Lower leg skin (tissue), 4 donors: ENCODE results near the gene ASIC3. TPM values are rescaled to one million over a fixed set of nuclear protein-coding genes. Genes with fewer than 3 reads are reported as not detected.

Experiments used
- DNase-seq, 2 donors: peaks; one replicate each; pipeline ENCODE4 v3.0.0-alpha.2; 2019; ENCODE audit warnings: low spot score in 2 of 2
- H3K4me3 ChIP-seq: fragments of 200-600 bp; sonication (generic); 2 replicates; pipeline ENCODE4 v1.5.1; 2017; ENCODE audit warnings: mild to moderate bottlenecking, low read depth; ENCODE audit not compliant: poor library complexity, severe bottlenecking
- POLR2A ChIP-seq, 2 donors: fragments of 450-650 bp; IDR thresholded peaks; one replicate each; pipeline ENCODE4 v1.6.1; 2016 to 2017; ENCODE audit warnings: antibody characterized with exemption in 2 of 2, mild to moderate bottlenecking in 1 of 2, moderate library complexity in 1 of 2
- WGBS, 2 donors: methylation state at CpG; one replicate each; pipeline ENCODE4 v1.1.5; 2018; 5-methylcytosine and 5-hydroxymethylcytosine counted together
- intact Hi-C: fragments of 100-400 bp; cut with DNase I; formaldehyde crosslinking; loops from one replicate; pipeline ENCODE4 v1.15.0; 2023; ENCODE audit warnings: low total_unique reads
- total RNA-seq, 4 donors: library from RNA; depleted of rRNA; stranded (reverse); fragments of >200 nt; gene quantifications; one replicate each; pipeline ENCODE4 v1.1.0, GENCODE V29; 2016
- TF ChIP-seq, protein P1 (sequence below), 3 donors: fragments of 450-650 bp; IDR thresholded peaks; one replicate each; pipeline ENCODE4 v1.5.1; 2016; ENCODE audit warnings: antibody characterized with exemption in 3 of 3, mild to moderate bottlenecking in 3 of 3, moderate library complexity in 2 of 3

The ASIC3 gene
- total RNA-seq, 4 donors from 2014 or later: 2.3 to 2.9 (median 2.5) TPM

DNA sequence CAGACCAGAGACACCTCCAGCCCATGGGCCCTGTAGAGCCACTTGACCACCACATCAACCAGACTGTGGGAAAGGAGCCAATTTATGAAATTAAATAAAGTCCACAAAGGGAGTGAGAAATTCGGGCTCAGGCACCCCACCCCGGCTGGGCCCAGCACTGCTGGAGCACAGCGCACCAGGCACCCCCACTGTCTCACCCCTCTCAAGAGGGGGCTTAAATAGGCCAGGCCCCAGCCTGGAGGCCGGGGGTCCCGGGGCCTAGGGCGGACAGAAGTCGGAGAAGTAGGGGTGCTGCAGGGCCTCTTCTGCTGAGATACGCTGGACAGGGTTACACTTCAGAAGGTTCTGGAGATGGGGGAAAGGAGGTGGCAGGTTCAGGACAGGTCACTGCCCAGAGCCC, 5.4 kb downstream of the ASIC3 start:
- DNase-seq: no peak
- no peak for TF ChIP-seq POLR2A (IDR thresholded peaks at IDR 0.05)
- TF ChIP-seq, protein P1, sequence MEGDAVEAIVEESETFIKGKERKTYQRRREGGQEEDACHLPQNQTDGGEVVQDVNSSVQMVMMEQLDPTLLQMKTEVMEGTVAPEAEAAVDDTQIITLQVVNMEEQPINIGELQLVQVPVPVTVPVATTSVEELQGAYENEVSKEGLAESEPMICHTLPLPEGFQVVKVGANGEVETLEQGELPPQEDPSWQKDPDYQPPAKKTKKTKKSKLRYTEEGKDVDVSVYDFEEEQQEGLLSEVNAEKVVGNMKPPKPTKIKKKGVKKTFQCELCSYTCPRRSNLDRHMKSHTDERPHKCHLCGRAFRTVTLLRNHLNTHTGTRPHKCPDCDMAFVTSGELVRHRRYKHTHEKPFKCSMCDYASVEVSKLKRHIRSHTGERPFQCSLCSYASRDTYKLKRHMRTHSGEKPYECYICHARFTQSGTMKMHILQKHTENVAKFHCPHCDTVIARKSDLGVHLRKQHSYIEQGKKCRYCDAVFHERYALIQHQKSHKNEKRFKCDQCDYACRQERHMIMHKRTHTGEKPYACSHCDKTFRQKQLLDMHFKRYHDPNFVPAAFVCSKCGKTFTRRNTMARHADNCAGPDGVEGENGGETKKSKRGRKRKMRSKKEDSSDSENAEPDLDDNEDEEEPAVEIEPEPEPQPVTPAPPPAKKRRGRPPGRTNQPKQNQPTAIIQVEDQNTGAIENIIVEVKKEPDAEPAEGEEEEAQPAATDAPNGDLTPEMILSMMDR (IDR thresholded peaks at IDR 0.05): no peak
- 91 to 93% methylated on average over 8 of the region's 8 CpGs for WGBS, 2 donors
- no peak overlapping the region for H3K4me3 ChIP-seq
- intact Hi-C loops: loop anchor here (5.0 kb wide), 1 partner anchor 1529 kb away; no protein-coding TSS in a partner anchor

DNA sequence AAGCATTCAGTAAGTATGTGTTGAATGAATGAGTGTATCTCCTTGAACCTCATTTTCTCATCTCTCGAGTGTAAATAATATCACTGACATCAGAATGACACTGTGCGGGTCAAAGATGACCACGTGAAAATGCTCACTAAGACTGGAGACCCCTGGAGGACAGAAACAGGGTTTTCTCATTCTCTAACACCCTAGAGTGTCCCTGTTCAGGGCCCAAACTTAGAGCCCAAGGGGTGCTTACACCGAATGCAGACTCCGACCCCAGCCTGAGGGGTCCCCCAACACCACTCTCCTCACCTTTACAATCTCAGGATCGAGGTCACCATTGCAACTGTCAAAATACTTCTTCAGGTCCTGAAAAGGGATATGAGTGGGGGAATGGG, 7.9 kb downstream of the ASIC3 start:
- WGBS, 2 donors: 83 to 90% methylated on average over 6 of the region's 6 CpGs
- TF ChIP-seq, protein P1 (IDR thresholded peaks at IDR 0.05): no peak
- TF ChIP-seq POLR2A (IDR thresholded peaks at IDR 0.05): no peak
- intact Hi-C loops: no loop called here
- DNase-seq: no peak
- H3K4me3 ChIP-seq: no peak overlapping the region

DNA sequence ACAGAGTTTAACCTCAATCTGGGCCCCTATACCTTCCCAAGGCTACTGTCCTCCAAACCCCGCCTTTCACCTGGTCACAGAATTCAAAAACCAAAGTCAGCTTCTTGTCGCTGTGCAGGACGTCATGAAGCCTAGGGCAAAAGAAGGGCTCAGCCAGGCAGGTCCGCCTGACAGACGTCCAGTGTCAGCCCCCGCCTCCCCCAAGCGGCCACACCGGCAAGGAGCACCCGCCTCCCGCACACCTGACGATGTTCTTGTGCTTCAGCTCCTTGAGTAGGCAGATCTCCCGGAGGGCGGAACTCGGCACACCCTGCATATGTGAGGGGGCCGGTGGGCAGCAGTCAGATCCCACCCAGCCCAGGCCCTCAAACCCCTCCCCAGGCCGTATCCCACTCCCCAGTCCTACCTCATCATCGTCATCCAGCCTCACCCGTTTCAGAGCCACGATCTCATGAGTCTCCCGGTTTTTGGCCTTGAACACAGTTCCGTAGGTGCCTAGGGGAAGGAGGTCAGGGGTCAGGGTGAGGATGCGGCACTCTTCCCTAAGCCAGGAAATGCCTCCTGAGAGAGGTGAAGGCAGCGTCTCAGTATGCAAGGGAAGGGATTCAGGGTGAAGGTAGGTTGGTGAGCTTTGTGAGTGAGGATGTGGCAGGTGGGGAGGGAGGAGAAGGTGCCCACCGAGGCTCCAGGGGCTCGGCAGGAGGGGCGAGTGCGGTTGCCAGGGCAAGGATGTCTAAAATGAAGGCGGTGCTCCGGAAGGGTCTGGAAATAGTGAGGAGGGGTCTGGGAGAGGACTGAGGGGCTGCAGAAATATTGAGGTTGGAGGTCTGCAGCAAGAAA, 8.6 kb downstream of the ASIC3 start:
- peak in 1 of 2 donors; percentile 35 for DNase-seq
- peak overlapping the region; percentile 37 for H3K4me3 ChIP-seq
- 36 to 41% methylated on average over 26 to 29 of the region's 29 CpGs for WGBS, 2 donors
- intact Hi-C loops: no loop called here
- TF ChIP-seq, protein P1 (IDR thresholded peaks at IDR 0.05): no peak
- TF ChIP-seq POLR2A (IDR thresholded peaks at IDR 0.05): no peak

DNA sequence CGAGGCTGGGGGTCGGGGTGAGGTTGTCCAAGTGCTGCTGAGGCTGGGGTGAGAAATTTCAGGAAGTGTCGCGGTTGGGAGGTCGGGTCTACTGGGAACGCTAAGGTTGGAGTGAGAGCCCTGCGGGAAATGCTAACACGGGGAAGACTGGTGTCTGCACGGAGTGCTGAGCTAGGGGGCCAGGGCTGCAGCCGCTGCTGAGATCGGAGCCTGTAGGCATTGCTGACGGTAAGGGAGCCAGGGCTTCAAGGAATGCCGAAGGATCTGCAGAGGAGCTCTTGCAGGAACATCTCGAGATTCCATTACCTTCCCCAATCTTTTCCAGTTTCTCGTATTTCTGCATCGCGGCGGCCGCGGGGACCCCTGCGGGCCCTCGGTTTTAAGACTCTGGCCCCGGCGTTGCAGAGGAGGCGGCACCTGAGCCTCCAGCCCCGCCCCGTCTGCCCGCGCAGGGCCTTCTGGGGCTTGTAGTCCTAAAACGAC, 9.2 kb downstream of the ASIC3 start, which contains the start of gene CDK5:
Gene CDK5 (minus strand): TSS at position 392 of the 483 bp plus-strand sequence. CDS start 49 bp downstream, at position 343.
- 1 to 2% methylated on average over 30 of the region's 30 CpGs for WGBS, 2 donors
- no peak for DNase-seq
- intact Hi-C loops: no loop called here
- no peak for TF ChIP-seq POLR2A (IDR thresholded peaks at IDR 0.05)
- TF ChIP-seq, protein P1 (IDR thresholded peaks at IDR 0.05): no peak
- H3K4me3 ChIP-seq: peak within 1 kb of the TSS; percentile 37

DNA sequence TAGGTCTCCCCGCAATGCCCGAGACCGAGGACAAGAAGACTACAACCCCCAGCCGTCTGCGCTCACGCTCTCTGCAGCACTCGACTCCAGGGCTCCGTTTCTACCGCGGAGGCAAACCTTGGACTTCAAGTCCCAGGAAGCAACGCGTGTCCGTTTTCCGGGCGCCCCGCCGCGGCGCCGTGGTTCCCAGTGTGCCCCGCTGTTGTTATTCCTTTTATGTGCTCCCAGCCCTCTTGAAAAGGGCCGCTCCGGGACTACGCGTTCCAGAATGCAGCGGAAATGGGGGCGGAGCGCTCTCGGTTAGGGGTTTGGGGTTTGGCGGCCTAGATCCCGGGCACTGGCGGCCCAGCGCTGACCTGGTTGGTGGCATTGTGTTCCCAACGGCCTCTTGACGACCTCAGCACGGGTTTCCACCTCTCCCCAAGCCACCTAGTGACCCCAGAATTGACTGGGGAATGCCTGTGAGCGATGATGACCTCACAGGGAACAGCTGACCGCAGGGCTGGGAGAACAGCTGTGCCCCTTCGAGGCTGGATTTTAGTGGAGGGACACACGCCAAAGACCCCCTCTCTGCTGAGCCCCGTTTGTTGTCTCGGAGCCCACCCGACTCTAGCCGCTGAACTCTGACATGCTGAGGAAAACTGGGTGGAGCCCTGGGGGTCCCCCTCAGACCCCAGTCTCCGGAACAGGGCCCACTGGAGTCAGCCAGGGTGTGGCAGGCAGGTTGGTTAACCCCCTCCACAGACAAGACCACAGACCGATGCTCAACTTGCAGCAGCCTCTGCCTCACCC, 9.9 kb downstream of the ASIC3 start:
- intact Hi-C loops: no loop called here
- peak overlapping the region; percentile 26 for H3K4me3 ChIP-seq
- DNase-seq: peak; percentile 99 to 100
- WGBS, 2 donors: 0 to 1% methylated on average over 31 to 46 of the region's 46 CpGs
- TF ChIP-seq POLR2A (IDR thresholded peaks at IDR 0.05): no peak
